Keratinocyte (primary cell): Measurements from ENCODE around the gene SMIM20. TPM values are rescaled to one million over a fixed set of nuclear protein-coding genes. Genes with fewer than 3 reads are reported as not detected.

Experiments
- DNase-seq: peaks from one replicate; pipeline ENCODE4 v3.0.0-alpha.2; 2011; ENCODE audit warnings: low read depth, missing footprints, low spot score
- FAIRE-seq: peaks from 2 replicates; lab custom pipeline; 2011; peaks lifted over from hg19 to GRCh38; lab: Jason Lieb, UNC
- H2AFZ ChIP-seq: 2 replicates; pipeline ENCODE4 v1.6.0; 2012; ENCODE audit warnings: low read length, control low read depth, inconsistent platforms; ENCODE audit not compliant: control insufficient read depth
- H3K27ac ChIP-seq: 2 replicates; pipeline ENCODE4 v1.5.1; 2011; ENCODE audit warnings: low read length; ENCODE audit not compliant: control insufficient read depth, insufficient read depth
- H3K27me3 ChIP-seq: 3 replicates; pipeline ENCODE4 v1.6.0; 2011; ENCODE audit warnings: low read length; ENCODE audit not compliant: control insufficient read depth, insufficient read depth; ENCODE audit errors: extremely low read depth
- H3K36me3 ChIP-seq, 2 experiments: 2 replicates in 1 of 2; 3 replicates in 1 of 2; pipeline ENCODE4 v1.5.1; 2011; ENCODE audit warnings: low read length in 2 of 2, mild to moderate bottlenecking in 1 of 2; ENCODE audit not compliant: control insufficient read depth in 2 of 2, insufficient read depth in 2 of 2; ENCODE audit errors: extremely low read depth in 1 of 2
- H3K4me1 ChIP-seq: 3 replicates; pipeline ENCODE4 v1.5.1; 2011; ENCODE audit warnings: low read length; ENCODE audit not compliant: control insufficient read depth, insufficient read depth; ENCODE audit errors: extremely low read depth
- H3K4me2 ChIP-seq: 3 replicates; pipeline ENCODE4 v1.6.0; 2011; ENCODE audit warnings: low read depth, low read length; ENCODE audit not compliant: control insufficient read depth, insufficient read depth; ENCODE audit errors: extremely low read depth
- H3K4me3 ChIP-seq, 3 experiments: fragments of 200-600 bp in 1 of 3; sonication (generic) in 1 of 3; 2 replicates in 2 of 3; 3 replicates in 1 of 3; pipeline ENCODE4 v1.5.1; 2011 to 2016; ENCODE audit warnings: low read length in 3 of 3, mild to moderate bottlenecking in 3 of 3, control low read depth in 2 of 3, inconsistent platforms in 1 of 3, low read depth in 1 of 3, mixed read lengths in 1 of 3, mixed run types in 1 of 3, moderate library complexity in 1 of 3; ENCODE audit not compliant: control insufficient read depth in 2 of 3, insufficient read depth in 2 of 3; ENCODE audit errors: extremely low read depth in 1 of 3
- H3K79me2 ChIP-seq: 2 replicates; pipeline ENCODE4 v1.6.0; 2012; ENCODE audit warnings: low read length; ENCODE audit not compliant: control insufficient read depth, insufficient read depth
- H3K9ac ChIP-seq: 3 replicates; pipeline ENCODE4 v1.6.0; 2011; ENCODE audit warnings: low read length; ENCODE audit not compliant: control insufficient read depth, insufficient read depth; ENCODE audit errors: extremely low read depth
- H3K9me1 ChIP-seq: 3 replicates; pipeline ENCODE4 v1.6.0; 2011; ENCODE audit warnings: low read length; ENCODE audit not compliant: control insufficient read depth, insufficient read depth; ENCODE audit errors: extremely low read depth
- H3K9me3 ChIP-seq: 2 replicates; pipeline ENCODE4 v1.5.1; 2012; ENCODE audit warnings: low read depth, low read length; ENCODE audit not compliant: control insufficient read depth
- H4K20me1 ChIP-seq: 3 replicates; pipeline ENCODE4 v1.6.0; 2011; ENCODE audit warnings: low read length; ENCODE audit not compliant: control insufficient read depth, insufficient read depth; ENCODE audit errors: extremely low read depth
- EZH2 ChIP-seq: IDR thresholded peaks from one replicate; pipeline ENCODE4 v1.6.1; 2012; ENCODE audit warnings: inconsistent platforms, mild to moderate bottlenecking, low read length, moderate library complexity
- dilution Hi-C: fragments of 300-500 bp; cut with MboI; formaldehyde crosslinking; loops from one replicate; pipeline ENCODE4 v1.7.0; 2020; ENCODE audit warnings: low sequenced_read_pairs; ENCODE audit not compliant: extremely low pct_ligation_motif_present
- polyA plus RNA-seq, 5 experiments: library from polyadenylated mRNA; depleted of rRNA in 3 of 5; stranded (reverse) in 3 of 5; stranded (forward) in 1 of 5; unstranded in 1 of 5; fragments of >200 nt; gene quantifications; 1 replicate in 1 of 5; 2 replicates in 3 of 5; 3 replicates in 1 of 5; pipeline versions ENCODE4 v1.2.1 to v1.2.3, GENCODE V29; 2011 to 2012; ENCODE audit warnings: missing spikeins in 2 of 5, low read depth in 1 of 5, low replicate concordance in 1 of 5
- TF ChIP-seq, protein P1 (sequence below), 3 experiments: IDR thresholded peaks in 1 of 3; conservative IDR thresholded peaks in 1 of 3; optimal IDR thresholded peaks in 1 of 3; 2 replicates in 2 of 3; 3 replicates in 1 of 3; pipeline versions ENCODE3 to v1.5.1; 2011; ENCODE audit warnings: low read length in 3 of 3, mild to moderate bottlenecking in 3 of 3, moderate library complexity in 2 of 3, control low read depth in 1 of 3, inconsistent platforms in 1 of 3; ENCODE audit not compliant: insufficient read depth in 2 of 3; ENCODE audit errors: extremely low read depth in 1 of 3

Gene SMIM20
- polyA plus RNA-seq, 1 donor (not counting 4 experiments of a cell fraction or from before 2014, with no cell fraction given), result 29.5 TPM

DNA sequence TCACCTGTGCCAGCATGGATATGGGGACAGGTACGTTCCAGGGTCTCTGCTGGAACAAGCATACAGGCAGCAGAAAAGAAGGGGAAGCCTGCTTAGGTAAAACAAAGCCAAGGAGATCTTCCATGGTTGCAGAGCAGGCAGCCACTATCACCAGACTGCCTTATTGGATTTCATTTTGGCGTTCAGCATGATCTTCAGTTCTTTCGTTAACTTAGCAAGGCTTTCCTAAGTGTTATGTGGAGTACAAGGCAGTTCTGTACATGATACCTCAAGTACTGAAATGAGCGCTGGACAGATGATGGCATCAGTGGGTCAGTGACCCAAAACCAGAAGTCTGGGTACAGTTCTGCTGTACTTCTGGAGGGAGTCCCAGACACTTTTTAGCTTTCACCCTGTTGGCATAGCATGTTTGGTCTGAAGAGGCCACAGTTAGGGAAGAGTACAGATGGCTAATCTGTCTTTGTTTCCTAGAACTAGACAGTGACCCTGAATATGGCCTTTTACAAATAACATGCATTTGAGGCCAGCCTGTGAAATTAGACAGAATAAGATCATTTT, 8.9 kb downstream of the SMIM20 start:
- no peaks in the 10 kb centered on the region for H3K4me1 ChIP-seq
- H4K20me1 ChIP-seq, result no peaks in the 10 kb centered on the region
- no peaks in the 10 kb centered on the region for H3K79me2 ChIP-seq
- no peaks in the 10 kb centered on the region for H3K9me1 ChIP-seq
- no peak overlapping the region for H2AFZ ChIP-seq
- dilution Hi-C loops, result no loop called here
- H3K27me3 ChIP-seq, result no peaks in the 10 kb centered on the region
- FAIRE-seq, result no peak
- no peaks in the 10 kb centered on the region for H3K36me3 ChIP-seq
- H3K9ac ChIP-seq, result no peak overlapping the region
- H3K4me3 ChIP-seq, result no peak overlapping the region
- H3K9me3 ChIP-seq, result no peaks in the 10 kb centered on the region
- TF ChIP-seq, protein P1, sequence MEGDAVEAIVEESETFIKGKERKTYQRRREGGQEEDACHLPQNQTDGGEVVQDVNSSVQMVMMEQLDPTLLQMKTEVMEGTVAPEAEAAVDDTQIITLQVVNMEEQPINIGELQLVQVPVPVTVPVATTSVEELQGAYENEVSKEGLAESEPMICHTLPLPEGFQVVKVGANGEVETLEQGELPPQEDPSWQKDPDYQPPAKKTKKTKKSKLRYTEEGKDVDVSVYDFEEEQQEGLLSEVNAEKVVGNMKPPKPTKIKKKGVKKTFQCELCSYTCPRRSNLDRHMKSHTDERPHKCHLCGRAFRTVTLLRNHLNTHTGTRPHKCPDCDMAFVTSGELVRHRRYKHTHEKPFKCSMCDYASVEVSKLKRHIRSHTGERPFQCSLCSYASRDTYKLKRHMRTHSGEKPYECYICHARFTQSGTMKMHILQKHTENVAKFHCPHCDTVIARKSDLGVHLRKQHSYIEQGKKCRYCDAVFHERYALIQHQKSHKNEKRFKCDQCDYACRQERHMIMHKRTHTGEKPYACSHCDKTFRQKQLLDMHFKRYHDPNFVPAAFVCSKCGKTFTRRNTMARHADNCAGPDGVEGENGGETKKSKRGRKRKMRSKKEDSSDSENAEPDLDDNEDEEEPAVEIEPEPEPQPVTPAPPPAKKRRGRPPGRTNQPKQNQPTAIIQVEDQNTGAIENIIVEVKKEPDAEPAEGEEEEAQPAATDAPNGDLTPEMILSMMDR (optimal IDR thresholded peaks at IDR 0.05 in 1 of 3, IDR thresholded peaks at IDR 0.05 in 1 of 3, conservative IDR thresholded peaks at IDR 0.05 in 1 of 3; ENCODE audit: extremely low read depth in 1 of 3, insufficient read depth in 2 of 3, low read length in 3 of 3), result no peak
- no peak for TF ChIP-seq EZH2
- no peak for DNase-seq
- H3K27ac ChIP-seq, result no peak overlapping the region
- no peak overlapping the region for H3K4me2 ChIP-seq

DNA sequence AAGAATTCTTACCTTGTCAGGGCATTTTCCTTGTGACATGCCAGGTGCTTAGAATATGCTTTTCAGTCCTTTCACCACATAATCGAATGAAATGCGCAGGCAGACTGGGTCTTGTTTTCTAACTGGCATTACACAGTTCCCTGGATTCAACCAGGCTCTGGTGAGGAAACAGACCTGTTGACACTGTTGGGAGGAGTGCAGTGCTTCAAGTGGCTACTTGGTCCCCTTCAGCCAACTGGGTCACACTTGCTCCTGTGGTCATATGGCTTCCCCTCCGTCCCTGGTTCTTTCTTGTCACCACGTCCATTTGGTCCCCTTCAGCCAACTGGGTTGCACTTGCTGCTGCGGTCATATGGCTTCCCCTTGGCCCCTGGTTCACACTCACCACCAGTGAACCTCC, 9.7 kb downstream of the SMIM20 start:
- dilution Hi-C loops, result no loop called here
- DNase-seq (no peak), FAIRE-seq (no peak)
- H3K27me3 ChIP-seq, result no peaks in the 10 kb centered on the region
- no peaks in the 10 kb centered on the region for H3K4me1 ChIP-seq
- no peak overlapping the region for H2AFZ ChIP-seq
- no peak overlapping the region for H3K27ac ChIP-seq
- no peaks in the 10 kb centered on the region for H3K9me3 ChIP-seq
- no peak overlapping the region for H3K9ac ChIP-seq
- TF ChIP-seq, protein P1 (optimal IDR thresholded peaks at IDR 0.05 in 1 of 3, IDR thresholded peaks at IDR 0.05 in 1 of 3, conservative IDR thresholded peaks at IDR 0.05 in 1 of 3; ENCODE audit: extremely low read depth in 1 of 3, insufficient read depth in 2 of 3, low read length in 3 of 3), result no peak
- no peak for TF ChIP-seq EZH2
- no peak overlapping the region for H3K4me2 ChIP-seq
- no peaks in the 10 kb centered on the region for H3K79me2 ChIP-seq
- no peaks in the 10 kb centered on the region for H3K36me3 ChIP-seq
- no peaks in the 10 kb centered on the region for H4K20me1 ChIP-seq
- H3K4me3 ChIP-seq, result no peak overlapping the region
- no peaks in the 10 kb centered on the region for H3K9me1 ChIP-seq
